GM21390 (cell line): ENCODE measurements around the gene RGS9.

Experiments used
- ATAC-seq: cut with Tn5 transposase; IDR thresholded peaks from one replicate; pipeline ENCODE4 v1.9.1; 2021; ENCODE audit not compliant: unreplicated experiment

The RGS9 gene

GRCh38 chr17:65246252-65246651 lies 109.1 kb downstream of the RGS9 start:
- ATAC-seq = no peak

GRCh38 chr17:65249774-65250173 lies 112.6 kb downstream of the RGS9 start:
- ATAC-seq = no peak

DNA sequence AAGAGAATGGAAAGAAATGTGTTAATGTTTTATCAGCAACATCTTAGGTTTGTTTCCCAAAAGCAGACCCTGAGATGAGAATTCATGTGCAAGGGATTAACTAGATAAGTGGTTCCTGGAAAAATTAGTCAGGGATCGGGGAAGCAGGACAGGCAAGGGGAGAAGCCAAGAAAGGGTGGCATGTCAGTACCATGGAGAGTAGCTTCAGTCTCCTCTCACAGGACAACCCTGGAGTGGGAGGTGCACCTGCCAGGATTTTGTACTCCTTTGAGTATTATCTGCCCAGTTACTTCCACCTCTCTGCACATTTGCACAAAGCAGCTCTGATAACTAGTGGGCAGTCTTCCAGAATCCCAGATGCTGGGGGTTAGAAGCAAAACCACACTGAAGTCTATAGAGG lies 117.0 kb downstream of the RGS9 start:
- ATAC-seq = no peak

DNA sequence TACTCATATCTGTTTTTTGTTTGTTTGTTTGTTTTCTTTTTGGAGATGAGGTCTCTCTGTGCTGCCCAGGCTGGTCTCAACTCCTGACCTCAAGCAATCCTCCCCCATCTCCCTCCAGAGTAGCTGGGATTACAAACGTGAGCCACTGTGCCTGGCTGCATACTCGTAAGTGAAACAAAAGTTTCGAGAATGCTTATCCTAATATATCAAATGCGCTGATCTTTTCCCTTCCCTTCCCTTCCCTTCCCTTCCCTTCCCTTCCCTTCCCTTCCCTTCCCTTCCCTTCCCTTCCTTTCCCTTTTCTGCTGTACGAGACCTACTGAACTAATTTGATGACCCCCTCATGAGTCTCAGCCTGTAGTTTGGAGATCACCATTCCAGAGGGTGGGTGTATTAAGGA lies 122.1 kb downstream of the RGS9 start:
- no peak for ATAC-seq

DNA sequence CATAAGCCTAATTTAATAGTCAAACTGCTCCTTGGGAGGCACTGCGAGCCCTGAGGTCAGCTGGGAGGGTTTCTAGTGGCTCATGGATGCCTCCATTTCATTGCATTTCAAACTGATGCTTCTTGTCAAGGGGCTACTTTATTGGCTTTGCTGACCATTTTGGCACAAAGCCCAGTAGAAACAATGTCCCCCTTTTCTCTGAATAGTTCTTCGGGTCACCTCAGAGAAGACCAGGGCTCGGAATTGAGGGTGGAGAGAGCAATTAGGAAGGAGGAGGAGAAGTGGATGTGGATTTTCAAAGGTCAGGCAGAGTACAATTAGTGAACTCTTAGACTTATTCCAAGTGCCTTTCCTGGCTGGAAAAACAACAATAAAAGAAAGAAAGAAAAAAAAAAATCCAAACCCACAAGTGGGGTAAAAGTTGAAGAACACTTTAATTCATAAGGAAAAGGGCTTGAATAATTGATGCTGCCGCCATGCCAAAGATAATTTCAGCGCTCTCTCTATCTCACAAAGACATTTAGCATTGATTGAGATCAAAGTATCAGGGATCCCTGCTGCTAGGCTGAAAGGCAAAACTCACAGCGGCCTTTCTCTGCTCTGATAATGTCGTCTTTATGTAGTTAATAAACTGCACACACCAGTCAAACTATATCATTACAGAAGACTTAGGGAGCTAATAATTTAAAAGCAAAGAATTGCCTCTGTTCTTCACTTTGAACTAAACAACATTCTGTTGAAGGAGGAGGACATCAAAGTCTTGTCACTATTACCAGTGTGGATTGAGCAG lies 122.7 kb downstream of the RGS9 start:
- ATAC-seq = no peak

DNA sequence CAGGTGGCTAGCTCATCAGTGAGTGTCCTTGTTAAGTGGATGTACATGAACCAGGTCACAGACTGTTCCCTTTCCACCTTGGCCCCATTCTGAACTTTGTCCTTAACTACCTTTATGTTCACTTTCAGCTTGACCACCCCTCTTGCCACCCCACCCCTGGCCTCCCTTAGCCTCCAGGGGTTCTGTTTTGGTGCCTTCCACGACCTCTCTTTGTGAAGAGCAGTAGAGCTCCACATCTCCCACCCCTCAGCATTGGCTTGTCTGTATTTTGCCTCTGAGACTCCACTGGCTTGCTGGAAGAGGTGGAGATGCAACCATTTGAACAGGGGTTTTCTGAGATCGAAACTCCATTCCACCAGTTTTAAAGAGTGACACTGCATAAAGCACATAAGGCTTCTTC lies 123.5 kb downstream of the RGS9 start:
- no peak for ATAC-seq

GRCh38 chr17:65261152-65261551 lies 124.0 kb downstream of the RGS9 start:
- ATAC-seq = no peak

DNA sequence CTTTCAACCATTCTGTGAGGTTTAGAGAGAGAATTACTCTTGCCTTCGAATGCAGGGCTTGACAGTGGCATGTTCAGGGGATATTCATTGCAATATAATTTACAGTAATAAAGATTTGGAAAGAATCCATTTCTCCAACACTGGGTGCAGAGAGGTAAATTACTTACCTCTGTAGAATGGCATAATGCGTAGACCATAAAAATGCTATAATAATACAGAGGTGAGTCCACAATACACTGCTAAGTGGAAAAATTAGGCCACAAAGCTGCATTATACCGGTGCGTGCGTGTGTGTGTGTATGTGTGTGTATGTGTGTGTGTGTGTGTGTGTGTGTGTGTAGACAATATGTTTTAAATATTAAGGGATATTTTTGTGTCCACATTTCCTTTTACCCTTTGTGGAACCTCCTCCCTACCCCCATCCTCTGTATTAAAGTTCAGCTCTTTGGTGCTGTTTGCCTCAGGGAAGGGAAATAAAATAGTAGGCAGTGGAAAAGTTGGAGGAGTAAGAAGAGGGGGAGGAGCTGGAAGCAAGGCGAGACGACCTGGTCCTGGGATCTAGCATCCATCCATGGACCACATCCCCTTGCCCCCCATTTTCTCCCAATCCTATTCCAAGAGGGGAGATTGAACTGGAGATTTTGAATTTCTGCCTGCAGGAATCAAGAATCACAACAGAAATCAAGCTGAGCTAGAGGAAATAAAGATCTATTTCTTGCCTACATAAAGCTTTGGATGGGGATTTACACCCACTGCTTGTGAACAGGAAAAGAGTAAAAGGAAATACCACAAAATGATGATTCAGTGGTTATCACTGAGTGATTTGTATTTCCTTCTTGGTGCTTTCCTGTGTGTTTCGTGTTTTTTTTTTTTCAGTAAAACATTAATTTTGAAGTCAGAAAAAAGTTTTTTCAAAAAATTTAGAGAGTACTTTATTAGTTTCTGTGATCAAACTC lies 124.8 kb downstream of the RGS9 start:
- no peak for ATAC-seq

DNA sequence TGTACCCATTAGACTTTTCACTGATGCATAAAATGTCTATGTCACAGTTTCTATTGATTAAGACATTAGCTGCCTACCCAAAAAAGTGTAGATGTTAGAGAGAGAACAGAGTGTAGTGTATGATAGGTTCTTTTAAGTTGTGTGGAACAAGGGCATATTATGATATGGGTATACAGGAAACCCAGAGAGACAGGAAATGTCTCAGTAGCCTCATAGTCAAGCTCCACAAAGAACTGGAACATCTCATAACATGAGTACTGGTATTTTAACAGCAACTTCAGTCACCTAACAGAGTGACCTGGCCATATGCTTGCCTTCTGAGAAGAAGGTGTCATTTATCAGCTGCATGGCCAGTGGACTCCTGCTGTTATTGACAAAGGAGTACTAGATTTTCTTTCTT lies 128.1 kb downstream of the RGS9 start:
- no peak for ATAC-seq

DNA sequence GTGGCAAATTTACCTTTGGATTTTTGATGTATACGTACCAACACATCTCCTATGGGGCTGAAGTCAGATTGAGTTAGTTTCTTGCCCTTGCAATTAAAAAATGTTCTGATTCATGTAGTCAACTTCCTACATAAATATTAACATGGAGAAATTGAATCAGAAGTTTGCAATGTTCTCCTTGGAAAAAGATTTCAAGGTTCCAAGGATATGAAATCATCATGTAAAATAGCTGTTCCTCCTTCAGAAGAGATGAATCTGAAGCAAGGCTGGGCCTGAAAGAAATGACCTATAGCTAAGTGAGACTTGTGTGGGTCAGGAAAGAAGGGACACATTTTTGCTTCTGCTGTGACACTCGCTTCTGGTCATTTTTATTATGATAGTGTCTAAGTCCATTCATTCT lies 131.7 kb downstream of the RGS9 start:
- ATAC-seq = no peak

DNA sequence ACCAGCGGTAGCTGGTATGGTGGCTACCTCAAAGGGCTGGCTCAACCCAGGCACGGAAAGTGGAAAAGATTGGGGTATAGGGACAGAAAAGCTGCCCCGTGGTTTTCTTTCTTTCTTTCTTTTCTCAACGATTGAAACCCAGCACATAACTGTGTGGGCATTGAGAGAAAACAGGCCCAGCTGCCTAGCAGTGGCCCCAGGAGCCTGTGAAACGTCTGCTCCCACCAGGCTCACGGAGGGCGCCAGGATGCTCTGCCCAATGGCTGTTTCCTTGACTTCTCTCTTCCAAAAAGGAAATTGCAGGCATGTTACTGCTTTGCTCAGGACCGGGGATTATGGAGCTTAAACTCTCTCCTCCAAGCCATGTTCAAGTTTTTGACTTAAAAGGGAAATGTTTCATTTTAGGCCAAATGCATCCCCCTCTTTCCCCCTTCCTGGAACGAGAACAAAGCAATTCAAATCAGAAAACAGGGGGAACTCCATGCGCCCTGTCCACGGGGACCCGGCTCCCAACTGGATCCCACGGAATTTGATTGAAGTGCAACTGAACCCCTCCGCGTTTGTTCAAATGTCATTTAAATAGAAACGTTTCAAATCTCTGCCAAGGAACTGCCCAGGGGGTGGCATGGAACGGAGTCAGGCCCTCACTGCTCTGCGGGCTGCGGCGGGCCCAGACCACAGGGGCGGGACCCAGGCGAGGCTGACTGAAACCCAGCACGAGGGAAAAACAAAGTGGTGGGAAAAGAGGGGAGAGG lies 133.5 kb downstream of the RGS9 start:
- ATAC-seq = no peak

- no peak for ATAC-seq
Observed at GRCh38 chr17:65271296-65271695, 134.1 kb downstream of the RGS9 start.
